WTC11 (cell line): Measurements from ENCODE around the gene KLHDC4. TPM values are rescaled to one million over a fixed set of nuclear protein-coding genes. Genes with fewer than 3 reads are reported as not detected.

Source experiments
- ATAC-seq: fragments of 200-7000 bp; cut with Tn5 transposase; 2 replicates; pipeline ENCODE4 v1.10.0; 2021; ENCODE audit warnings: mild to moderate bottlenecking, moderate library complexity
- CTCF ChIA-PET: fragments of 300-600 bp; sonication (Branson Sonifier 250); formaldehyde crosslinking; loops from one replicate; lab custom pipeline; 2021; ENCODE audit warnings: antibody characterized with exemption; lab: Charles Lee
- POLR2A ChIA-PET: fragments of 350-600 bp; sonication (Branson Sonifier 250); formaldehyde crosslinking; loops from one replicate; lab custom pipeline; 2021; ENCODE audit warnings: antibody characterized with exemption; lab: Charles Lee
- DNase-seq: peaks from one replicate; pipeline ENCODE4 v3.0.0; 2021; ENCODE audit warnings: low spot score
- H3K27ac Mint-ChIP-seq: 2 replicates; pipeline ENCODE4 v1.8.0; 2021; ENCODE audit warnings: mixed read lengths
- H3K27me3 Mint-ChIP-seq: 2 replicates; pipeline ENCODE4 v1.8.0; 2021; ENCODE audit warnings: low read depth, mild to moderate bottlenecking, moderate library complexity, mixed read lengths
- H3K36me3 Mint-ChIP-seq: 2 replicates; pipeline ENCODE4 v1.8.0; 2021; ENCODE audit warnings: mixed read lengths
- H3K4me1 Mint-ChIP-seq: 2 replicates; pipeline ENCODE4 v1.8.0; 2022; ENCODE audit warnings: mixed read lengths
- H3K4me3 Mint-ChIP-seq: 2 replicates; pipeline ENCODE4 v1.8.0; 2021; ENCODE audit warnings: mild to moderate bottlenecking, moderate library complexity, mixed read lengths
- H3K9me3 Mint-ChIP-seq: 2 replicates; pipeline ENCODE4 v1.8.0; 2021; ENCODE audit warnings: mixed read lengths
- EMX1 ChIP-seq: fragments of 250-450 bp; sonication (Bioruptor Pico); IDR thresholded peaks from 2 replicates; pipeline ENCODE4 v1.8.0; 2021; ENCODE audit warnings: mild to moderate bottlenecking
- GABPB1 ChIP-seq: sonication (generic); formaldehyde crosslinking; IDR thresholded peaks from 2 replicates; pipeline ENCODE4 v1.8.1; 2023; ENCODE audit warnings: mild to moderate bottlenecking, missing genetic modification reagents
- GRHL2 ChIP-seq: fragments of 250-450 bp; sonication (Bioruptor Pico); IDR thresholded peaks from 2 replicates; pipeline ENCODE4 v1.8.0; 2022; ENCODE audit warnings: mild to moderate bottlenecking, moderate library complexity; ENCODE audit not compliant: insufficient replicate concordance, severe bottlenecking
- MLX ChIP-seq: sonication (generic); formaldehyde crosslinking; IDR thresholded peaks from 2 replicates; pipeline ENCODE4 v1.8.1; 2023; ENCODE audit warnings: mild to moderate bottlenecking, missing genetic modification reagents, moderate library complexity
- NFYB ChIP-seq: sonication (generic); formaldehyde crosslinking; conservative IDR thresholded peaks from 2 replicates; pipeline ENCODE4 v1.8.0; 2022; ENCODE audit warnings: low read depth, missing genetic modification reagents
- ZMAT4 ChIP-seq: fragments of 250-450 bp; sonication (Bioruptor Pico); IDR thresholded peaks from 2 replicates; pipeline ENCODE4 v1.9.0; 2021; ENCODE audit warnings: mild to moderate bottlenecking
- ZNF121 ChIP-seq: sonication (generic); formaldehyde crosslinking; IDR thresholded peaks from 2 replicates; pipeline ENCODE4 v1.8.0; 2023; ENCODE audit warnings: missing genetic modification reagents
- ZNF317 ChIP-seq: sonication (generic); formaldehyde crosslinking; IDR thresholded peaks from 2 replicates; pipeline ENCODE4 v1.8.1; 2023; ENCODE audit warnings: low read depth, mild to moderate bottlenecking, moderate library complexity, missing genetic modification reagents, borderline replicate concordance
- ZNF396 ChIP-seq: fragments of 250-450 bp; sonication (Bioruptor Pico); IDR thresholded peaks from 2 replicates; pipeline ENCODE4 v1.8.0; 2021; ENCODE audit warnings: mild to moderate bottlenecking, moderate library complexity, borderline replicate concordance
- ZNF532 ChIP-seq: fragments of 250-450 bp; sonication (Bioruptor Pico); IDR thresholded peaks from 2 replicates; pipeline ENCODE4 v1.9.0; 2021; ENCODE audit warnings: mild to moderate bottlenecking, borderline replicate concordance
- total RNA-seq: library from RNA; stranded (reverse); gene quantifications from 3 replicates; pipeline ENCODE4 v1.2.3, GENCODE V29; 2021
- TF ChIP-seq, protein P1 (sequence below): sonication (generic); formaldehyde crosslinking; IDR thresholded peaks from 2 replicates; pipeline ENCODE4 v1.8.0; 2022; ENCODE audit warnings: mild to moderate bottlenecking, missing genetic modification reagents
- TF ChIP-seq, protein P2 (sequence below): sonication (generic); formaldehyde crosslinking; IDR thresholded peaks from 2 replicates; pipeline ENCODE4 v1.8.0; 2022; ENCODE audit warnings: missing genetic modification reagents
- TF ChIP-seq, protein P3 (sequence below): fragments of 250-450 bp; sonication (Bioruptor Pico); IDR thresholded peaks from 2 replicates; pipeline ENCODE4 v1.8.0; 2021; ENCODE audit warnings: mild to moderate bottlenecking
- TF ChIP-seq, protein P4 (sequence below): sonication (generic); formaldehyde crosslinking; IDR thresholded peaks from 2 replicates; pipeline ENCODE4 v1.8.1; 2022; ENCODE audit warnings: low read depth, missing genetic modification reagents, borderline replicate concordance

Gene KLHDC4
- total RNA-seq, 1 experiment from 2014 or later: 63.6 TPM

DNA sequence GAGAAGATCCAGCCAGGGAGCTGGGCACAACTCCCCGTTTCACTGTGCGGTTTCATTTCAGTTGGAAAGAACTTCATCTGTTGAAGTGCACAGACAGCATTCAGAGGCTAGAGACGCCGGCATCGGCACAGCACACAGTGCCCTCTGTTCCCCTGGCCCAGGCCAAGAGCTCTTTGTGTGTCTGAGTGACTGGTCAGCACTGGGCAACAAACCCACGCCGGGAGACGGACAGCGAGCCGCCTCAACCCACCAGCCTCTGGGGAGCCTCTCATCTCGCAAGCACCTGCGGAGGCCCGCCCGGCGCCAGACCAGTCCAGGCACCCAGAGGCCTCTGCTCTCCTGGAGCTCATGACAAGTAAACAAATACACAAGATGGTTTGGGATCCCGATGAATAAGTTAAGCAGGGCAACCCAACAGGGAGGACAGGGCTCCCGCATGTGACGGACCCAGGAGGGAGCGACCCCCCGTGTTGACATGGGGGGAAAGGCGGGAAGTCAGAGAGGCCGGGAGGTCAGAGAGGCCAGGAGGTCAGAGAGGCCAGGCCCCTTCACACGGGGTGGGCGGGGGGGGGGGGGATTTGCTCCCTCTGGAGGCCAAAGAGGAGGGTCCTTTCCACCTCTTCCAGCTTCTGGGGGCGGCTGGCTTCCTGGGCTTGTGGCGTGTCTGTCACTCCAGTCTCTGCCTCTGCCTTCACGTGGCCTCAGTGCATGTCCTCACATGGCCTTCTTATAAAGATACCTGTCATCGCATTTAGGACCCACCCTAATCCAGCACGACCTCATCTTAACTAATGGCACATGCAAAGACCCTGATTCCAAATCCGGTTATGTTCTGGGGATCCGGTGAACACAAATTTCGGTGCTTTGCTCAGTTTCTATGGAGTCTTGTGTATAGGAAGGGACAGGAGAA, 25.8 kb upstream of the KLHDC4 start (continued):
- TF ChIP-seq, protein P1, sequence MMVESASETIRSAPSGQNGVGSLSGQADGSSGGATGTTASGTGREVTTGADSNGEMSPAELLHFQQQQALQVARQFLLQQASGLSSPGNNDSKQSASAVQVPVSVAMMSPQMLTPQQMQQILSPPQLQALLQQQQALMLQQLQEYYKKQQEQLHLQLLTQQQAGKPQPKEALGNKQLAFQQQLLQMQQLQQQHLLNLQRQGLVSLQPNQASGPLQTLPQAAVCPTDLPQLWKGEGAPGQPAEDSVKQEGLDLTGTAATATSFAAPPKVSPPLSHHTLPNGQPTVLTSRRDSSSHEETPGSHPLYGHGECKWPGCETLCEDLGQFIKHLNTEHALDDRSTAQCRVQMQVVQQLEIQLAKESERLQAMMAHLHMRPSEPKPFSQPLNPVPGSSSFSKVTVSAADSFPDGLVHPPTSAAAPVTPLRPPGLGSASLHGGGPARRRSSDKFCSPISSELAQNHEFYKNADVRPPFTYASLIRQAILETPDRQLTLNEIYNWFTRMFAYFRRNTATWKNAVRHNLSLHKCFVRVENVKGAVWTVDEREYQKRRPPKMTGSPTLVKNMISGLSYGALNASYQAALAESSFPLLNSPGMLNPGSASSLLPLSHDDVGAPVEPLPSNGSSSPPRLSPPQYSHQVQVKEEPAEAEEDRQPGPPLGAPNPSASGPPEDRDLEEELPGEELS (CRISPR knock-in tag): no peak
- TF ChIP-seq, protein P2, sequence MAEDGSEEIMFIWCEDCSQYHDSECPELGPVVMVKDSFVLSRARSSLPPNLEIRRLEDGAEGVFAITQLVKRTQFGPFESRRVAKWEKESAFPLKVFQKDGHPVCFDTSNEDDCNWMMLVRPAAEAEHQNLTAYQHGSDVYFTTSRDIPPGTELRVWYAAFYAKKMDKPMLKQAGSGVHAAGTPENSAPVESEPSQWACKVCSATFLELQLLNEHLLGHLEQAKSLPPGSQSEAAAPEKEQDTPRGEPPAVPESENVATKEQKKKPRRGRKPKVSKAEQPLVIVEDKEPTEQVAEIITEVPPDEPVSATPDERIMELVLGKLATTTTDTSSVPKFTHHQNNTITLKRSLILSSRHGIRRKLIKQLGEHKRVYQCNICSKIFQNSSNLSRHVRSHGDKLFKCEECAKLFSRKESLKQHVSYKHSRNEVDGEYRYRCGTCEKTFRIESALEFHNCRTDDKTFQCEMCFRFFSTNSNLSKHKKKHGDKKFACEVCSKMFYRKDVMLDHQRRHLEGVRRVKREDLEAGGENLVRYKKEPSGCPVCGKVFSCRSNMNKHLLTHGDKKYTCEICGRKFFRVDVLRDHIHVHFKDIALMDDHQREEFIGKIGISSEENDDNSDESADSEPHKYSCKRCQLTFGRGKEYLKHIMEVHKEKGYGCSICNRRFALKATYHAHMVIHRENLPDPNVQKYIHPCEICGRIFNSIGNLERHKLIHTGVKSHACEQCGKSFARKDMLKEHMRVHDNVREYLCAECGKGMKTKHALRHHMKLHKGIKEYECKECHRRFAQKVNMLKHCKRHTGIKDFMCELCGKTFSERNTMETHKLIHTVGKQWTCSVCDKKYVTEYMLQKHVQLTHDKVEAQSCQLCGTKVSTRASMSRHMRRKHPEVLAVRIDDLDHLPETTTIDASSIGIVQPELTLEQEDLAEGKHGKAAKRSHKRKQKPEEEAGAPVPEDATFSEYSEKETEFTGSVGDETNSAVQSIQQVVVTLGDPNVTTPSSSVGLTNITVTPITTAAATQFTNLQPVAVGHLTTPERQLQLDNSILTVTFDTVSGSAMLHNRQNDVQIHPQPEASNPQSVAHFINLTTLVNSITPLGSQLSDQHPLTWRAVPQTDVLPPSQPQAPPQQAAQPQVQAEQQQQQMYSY: no peak
- TF ChIP-seq ZNF396 (CRISPR knock-in tag): no peak
- TF ChIP-seq, protein P3, sequence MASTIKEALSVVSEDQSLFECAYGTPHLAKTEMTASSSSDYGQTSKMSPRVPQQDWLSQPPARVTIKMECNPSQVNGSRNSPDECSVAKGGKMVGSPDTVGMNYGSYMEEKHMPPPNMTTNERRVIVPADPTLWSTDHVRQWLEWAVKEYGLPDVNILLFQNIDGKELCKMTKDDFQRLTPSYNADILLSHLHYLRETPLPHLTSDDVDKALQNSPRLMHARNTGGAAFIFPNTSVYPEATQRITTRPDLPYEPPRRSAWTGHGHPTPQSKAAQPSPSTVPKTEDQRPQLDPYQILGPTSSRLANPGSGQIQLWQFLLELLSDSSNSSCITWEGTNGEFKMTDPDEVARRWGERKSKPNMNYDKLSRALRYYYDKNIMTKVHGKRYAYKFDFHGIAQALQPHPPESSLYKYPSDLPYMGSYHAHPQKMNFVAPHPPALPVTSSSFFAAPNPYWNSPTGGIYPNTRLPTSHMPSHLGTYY (CRISPR knock-in tag): no peak
- TF ChIP-seq GRHL2 (CRISPR knock-in tag): no peak

DNA sequence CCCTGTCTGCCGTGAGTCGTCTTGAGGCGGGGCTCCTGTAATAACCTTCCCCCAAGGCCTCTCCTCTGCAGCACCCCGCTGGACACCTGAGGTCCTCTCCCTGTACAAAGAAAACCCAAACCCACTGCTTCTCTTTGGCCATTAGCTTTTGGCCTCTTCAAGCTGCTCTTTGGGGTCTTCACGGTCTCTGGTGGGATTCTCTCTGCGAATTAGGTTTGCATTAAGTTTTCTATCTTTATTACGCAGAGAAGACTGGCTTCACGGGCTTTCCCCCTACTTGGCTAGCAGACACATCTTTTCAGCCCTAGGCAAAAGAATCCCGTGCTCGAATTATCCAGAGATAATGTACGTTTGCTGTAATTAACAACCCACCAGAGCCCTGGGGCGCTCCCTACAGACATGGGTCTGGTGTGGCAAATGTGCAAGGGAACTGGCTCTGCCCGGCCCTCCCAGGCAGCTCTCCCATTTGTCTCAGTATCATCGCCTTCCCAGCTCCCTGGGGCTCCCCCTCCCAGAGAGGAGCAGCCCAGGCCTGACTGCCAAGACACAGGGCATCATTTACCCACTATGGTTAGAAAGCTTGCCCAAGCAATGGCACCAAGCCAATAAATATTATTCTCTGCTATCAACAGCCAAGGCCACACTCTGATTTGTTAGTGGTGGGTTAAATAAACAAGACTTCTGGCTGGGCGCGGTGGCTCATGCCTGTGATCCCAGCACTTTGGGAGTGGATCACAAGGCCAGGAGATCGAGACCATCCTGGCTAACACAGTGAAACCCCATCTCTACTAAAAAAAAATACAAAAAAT, 24.7 kb upstream of the KLHDC4 start:
- H3K36me3 Mint-ChIP-seq: no peaks in the 10 kb centered on the region
- no peaks in the 10 kb centered on the region for H3K9me3 Mint-ChIP-seq
- ATAC-seq: no peak
- DNase-seq: no peak
- H3K4me3 Mint-ChIP-seq: no peak overlapping the region
- H3K4me1 Mint-ChIP-seq: no peaks in the 10 kb centered on the region
- no peak overlapping the region for H3K27ac Mint-ChIP-seq
- H3K27me3 Mint-ChIP-seq: no peaks in the 10 kb centered on the region
- POLR2A ChIA-PET: no interaction called here
- CTCF ChIA-PET: interaction anchor here (1.1 to 2.9 kb wide), 5 partner anchors 10 to 59 kb away, joined by 4 to 28 read pairs (median 6); no protein-coding TSS in a partner anchor
- no peak for TF ChIP-seq ZMAT4
- no peak for TF ChIP-seq GABPB1
- TF ChIP-seq, protein P4, sequence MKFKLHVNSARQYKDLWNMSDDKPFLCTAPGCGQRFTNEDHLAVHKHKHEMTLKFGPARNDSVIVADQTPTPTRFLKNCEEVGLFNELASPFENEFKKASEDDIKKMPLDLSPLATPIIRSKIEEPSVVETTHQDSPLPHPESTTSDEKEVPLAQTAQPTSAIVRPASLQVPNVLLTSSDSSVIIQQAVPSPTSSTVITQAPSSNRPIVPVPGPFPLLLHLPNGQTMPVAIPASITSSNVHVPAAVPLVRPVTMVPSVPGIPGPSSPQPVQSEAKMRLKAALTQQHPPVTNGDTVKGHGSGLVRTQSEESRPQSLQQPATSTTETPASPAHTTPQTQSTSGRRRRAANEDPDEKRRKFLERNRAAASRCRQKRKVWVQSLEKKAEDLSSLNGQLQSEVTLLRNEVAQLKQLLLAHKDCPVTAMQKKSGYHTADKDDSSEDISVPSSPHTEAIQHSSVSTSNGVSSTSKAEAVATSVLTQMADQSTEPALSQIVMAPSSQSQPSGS (CRISPR knock-in tag): no peak
- TF ChIP-seq ZNF532 (CRISPR knock-in tag): no peak
- no peak for TF ChIP-seq ZNF317 (CRISPR knock-in tag)
- no peak for TF ChIP-seq MLX
- no peak for TF ChIP-seq NFYB
- no peak for TF ChIP-seq ZNF121 (CRISPR knock-in tag)
- no peak for TF ChIP-seq EMX1 (CRISPR knock-in tag)
